Tibial nerve (tissue), 4 donors: Measurements from ENCODE around the gene R3HDM4.

ENCODE experiments used
- EP300 ChIP-seq, 2 donors: sonication (generic); formaldehyde crosslinking; IDR thresholded peaks; one replicate each; pipeline ENCODE4 v1.6.1; 2017; ENCODE audit warnings: antibody characterized with exemption in 2 of 2, mild to moderate bottlenecking in 1 of 2
- POLR2A ChIP-seq, 2 donors: fragments of 450-650 bp; IDR thresholded peaks; one replicate each; pipeline ENCODE4 v1.6.1; 2017; ENCODE audit warnings: antibody characterized with exemption in 2 of 2, mild to moderate bottlenecking in 2 of 2, moderate library complexity in 2 of 2
- TF ChIP-seq, protein P1 (sequence below), 5 experiments: fragments of 200-600 bp in 3 of 5; fragments of 450-650 bp in 2 of 5; sonication (generic) in 3 of 5; IDR thresholded peaks; one replicate each; pipeline ENCODE4 v1.5.1; 2016 to 2019; ENCODE audit warnings: antibody characterized with exemption in 5 of 5, mild to moderate bottlenecking in 3 of 5, moderate library complexity in 2 of 5

DNA sequence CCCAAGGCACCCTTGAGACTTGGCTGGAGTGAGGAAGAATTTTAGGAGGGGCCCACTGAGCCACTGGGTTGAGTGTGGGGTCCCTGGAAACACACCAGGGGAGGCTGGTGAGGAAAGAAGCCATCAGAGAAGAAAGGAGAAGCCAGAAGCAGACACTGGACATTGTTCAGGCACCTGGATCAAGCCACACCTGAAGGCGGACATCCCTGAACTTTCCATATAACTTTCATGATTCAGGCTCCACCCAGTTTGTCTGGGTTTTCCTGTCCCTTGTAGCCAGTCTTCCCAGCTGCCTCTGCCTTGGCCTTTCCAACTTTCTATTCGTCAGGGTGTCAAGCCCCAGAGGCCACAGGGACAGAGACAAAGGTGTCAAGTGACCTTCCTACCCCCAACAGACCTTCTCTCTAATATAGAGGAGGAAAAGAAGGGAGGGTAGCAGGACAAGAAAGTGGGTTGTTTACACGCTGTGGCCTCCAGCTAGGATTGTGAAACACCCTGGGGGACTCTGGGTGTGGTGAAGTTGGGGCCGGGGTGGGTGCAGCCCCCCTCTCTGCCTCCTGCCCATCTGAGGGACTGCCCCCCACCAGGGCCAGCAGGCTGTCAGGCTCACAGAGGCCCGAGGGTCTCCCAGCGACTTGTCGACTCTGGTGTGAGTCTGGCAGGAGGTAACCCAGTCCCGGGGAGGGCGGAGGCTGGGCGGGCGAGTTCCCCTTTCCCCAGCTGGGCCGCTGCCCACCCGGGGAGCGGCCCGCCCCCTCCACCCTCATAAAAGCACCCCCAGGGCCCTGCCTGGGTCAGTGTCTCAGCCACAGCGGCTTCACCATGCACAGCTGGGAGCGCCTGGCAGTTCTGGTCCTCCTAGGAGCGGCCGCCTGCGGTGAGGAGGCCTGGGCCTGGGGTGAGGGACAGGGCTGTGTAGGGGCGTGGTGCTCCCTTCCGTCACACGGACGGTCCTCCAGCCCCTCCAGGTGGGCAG, 53.9 kb downstream of the R3HDM4 start, which contains the start of gene CFD:
- TF ChIP-seq, protein P1, sequence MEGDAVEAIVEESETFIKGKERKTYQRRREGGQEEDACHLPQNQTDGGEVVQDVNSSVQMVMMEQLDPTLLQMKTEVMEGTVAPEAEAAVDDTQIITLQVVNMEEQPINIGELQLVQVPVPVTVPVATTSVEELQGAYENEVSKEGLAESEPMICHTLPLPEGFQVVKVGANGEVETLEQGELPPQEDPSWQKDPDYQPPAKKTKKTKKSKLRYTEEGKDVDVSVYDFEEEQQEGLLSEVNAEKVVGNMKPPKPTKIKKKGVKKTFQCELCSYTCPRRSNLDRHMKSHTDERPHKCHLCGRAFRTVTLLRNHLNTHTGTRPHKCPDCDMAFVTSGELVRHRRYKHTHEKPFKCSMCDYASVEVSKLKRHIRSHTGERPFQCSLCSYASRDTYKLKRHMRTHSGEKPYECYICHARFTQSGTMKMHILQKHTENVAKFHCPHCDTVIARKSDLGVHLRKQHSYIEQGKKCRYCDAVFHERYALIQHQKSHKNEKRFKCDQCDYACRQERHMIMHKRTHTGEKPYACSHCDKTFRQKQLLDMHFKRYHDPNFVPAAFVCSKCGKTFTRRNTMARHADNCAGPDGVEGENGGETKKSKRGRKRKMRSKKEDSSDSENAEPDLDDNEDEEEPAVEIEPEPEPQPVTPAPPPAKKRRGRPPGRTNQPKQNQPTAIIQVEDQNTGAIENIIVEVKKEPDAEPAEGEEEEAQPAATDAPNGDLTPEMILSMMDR (IDR thresholded peaks at IDR 0.05), result peak in 1 of 5 experiments; percentile 17
- TF ChIP-seq EP300 (IDR thresholded peaks at IDR 0.05) (peak in 1 of 2 donors; percentile 86), POLR2A (IDR thresholded peaks at IDR 0.05) (peak in 1 of 2 donors; percentile 69)
